WTC11 (cell line): ENCODE data around the gene DBR1. TPM values are rescaled to one million over a fixed set of nuclear protein-coding genes. Genes with fewer than 3 reads are reported as not detected.

Experiments used
- ATAC-seq: fragments of 200-7000 bp; cut with Tn5 transposase; 2 replicates; pipeline ENCODE4 v1.10.0; 2021; ENCODE audit warnings: mild to moderate bottlenecking, moderate library complexity
- CTCF ChIA-PET: fragments of 300-600 bp; sonication (Branson Sonifier 250); formaldehyde crosslinking; loops from one replicate; lab custom pipeline; 2021; ENCODE audit warnings: antibody characterized with exemption; lab: Charles Lee
- POLR2A ChIA-PET: fragments of 350-600 bp; sonication (Branson Sonifier 250); formaldehyde crosslinking; loops from one replicate; lab custom pipeline; 2021; ENCODE audit warnings: antibody characterized with exemption; lab: Charles Lee
- DNase-seq: peaks from one replicate; pipeline ENCODE4 v3.0.0; 2021; ENCODE audit warnings: low spot score
- H3K27ac Mint-ChIP-seq: 2 replicates; pipeline ENCODE4 v1.8.0; 2021; ENCODE audit warnings: mixed read lengths
- H3K27me3 Mint-ChIP-seq: 2 replicates; pipeline ENCODE4 v1.8.0; 2021; ENCODE audit warnings: low read depth, mild to moderate bottlenecking, moderate library complexity, mixed read lengths
- H3K36me3 Mint-ChIP-seq: 2 replicates; pipeline ENCODE4 v1.8.0; 2021; ENCODE audit warnings: mixed read lengths
- H3K4me1 Mint-ChIP-seq: 2 replicates; pipeline ENCODE4 v1.8.0; 2022; ENCODE audit warnings: mixed read lengths
- H3K4me3 Mint-ChIP-seq: 2 replicates; pipeline ENCODE4 v1.8.0; 2021; ENCODE audit warnings: mild to moderate bottlenecking, moderate library complexity, mixed read lengths
- H3K9me3 Mint-ChIP-seq: 2 replicates; pipeline ENCODE4 v1.8.0; 2021; ENCODE audit warnings: mixed read lengths
- ARID4B ChIP-seq: sonication (generic); formaldehyde crosslinking; IDR thresholded peaks from 2 replicates; pipeline ENCODE4 v1.8.0; 2023; ENCODE audit warnings: missing genetic modification reagents, mild to moderate bottlenecking, borderline replicate concordance
- CBFB ChIP-seq: sonication (generic); formaldehyde crosslinking; IDR thresholded peaks from 2 replicates; pipeline ENCODE4 v1.8.1; 2022; ENCODE audit warnings: mild to moderate bottlenecking, low read depth, missing genetic modification reagents
- CREM ChIP-seq: sonication (generic); formaldehyde crosslinking; IDR thresholded peaks from 2 replicates; pipeline ENCODE4 v1.8.1; 2022; ENCODE audit warnings: mild to moderate bottlenecking, missing genetic modification reagents, moderate library complexity
- ESRRA ChIP-seq: sonication (generic); formaldehyde crosslinking; IDR thresholded peaks from 2 replicates; pipeline ENCODE4 v1.8.1; 2022; ENCODE audit warnings: mild to moderate bottlenecking, missing genetic modification reagents, borderline replicate concordance
- GTF2I ChIP-seq: fragments of 250-450 bp; sonication (Bioruptor Pico); conservative IDR thresholded peaks from 2 replicates; pipeline ENCODE4 v1.4.0; 2021; ENCODE audit warnings: mild to moderate bottlenecking
- MXD4 ChIP-seq: fragments of 250-450 bp; sonication (Bioruptor Pico); IDR thresholded peaks from 2 replicates; pipeline ENCODE4 v1.8.0; 2021; ENCODE audit warnings: mild to moderate bottlenecking, moderate library complexity, borderline replicate concordance
- NFYB ChIP-seq: sonication (generic); formaldehyde crosslinking; conservative IDR thresholded peaks from 2 replicates; pipeline ENCODE4 v1.8.0; 2022; ENCODE audit warnings: low read depth, missing genetic modification reagents
- ZBTB43 ChIP-seq: sonication (generic); formaldehyde crosslinking; IDR thresholded peaks from 2 replicates; pipeline ENCODE4 v1.8.1; 2023; ENCODE audit warnings: mild to moderate bottlenecking, missing genetic modification reagents
- ZNF396 ChIP-seq: fragments of 250-450 bp; sonication (Bioruptor Pico); IDR thresholded peaks from 2 replicates; pipeline ENCODE4 v1.8.0; 2021; ENCODE audit warnings: mild to moderate bottlenecking, moderate library complexity, borderline replicate concordance
- total RNA-seq: library from RNA; stranded (reverse); gene quantifications from 3 replicates; pipeline ENCODE4 v1.2.3, GENCODE V29; 2021
- TF ChIP-seq, protein P1 (sequence below): sonication (generic); formaldehyde crosslinking; conservative IDR thresholded peaks from 2 replicates; pipeline ENCODE4 v1.8.1; 2023; ENCODE audit warnings: mild to moderate bottlenecking, low read depth, missing genetic modification reagents, moderate library complexity
- TF ChIP-seq, protein P2 (sequence below): sonication (generic); formaldehyde crosslinking; IDR thresholded peaks from 2 replicates; pipeline ENCODE4 v1.8.1; 2022; ENCODE audit warnings: low read depth, missing genetic modification reagents, borderline replicate concordance
- TF ChIP-seq, protein P3 (sequence below): fragments of 250-450 bp; sonication (Bioruptor Pico); IDR thresholded peaks from 2 replicates; pipeline ENCODE4 v1.9.0; 2021; ENCODE audit warnings: moderate library complexity, mild to moderate bottlenecking, inconsistent platforms, borderline replicate concordance
- TF ChIP-seq, protein P4 (sequence below): fragments of 250-450 bp; sonication (Bioruptor Pico); IDR thresholded peaks from 2 replicates; pipeline ENCODE4 v1.9.0; 2021; ENCODE audit warnings: mild to moderate bottlenecking

The DBR1 gene
- total RNA-seq, 1 experiment from 2014 or later, result 19.3 TPM

DNA sequence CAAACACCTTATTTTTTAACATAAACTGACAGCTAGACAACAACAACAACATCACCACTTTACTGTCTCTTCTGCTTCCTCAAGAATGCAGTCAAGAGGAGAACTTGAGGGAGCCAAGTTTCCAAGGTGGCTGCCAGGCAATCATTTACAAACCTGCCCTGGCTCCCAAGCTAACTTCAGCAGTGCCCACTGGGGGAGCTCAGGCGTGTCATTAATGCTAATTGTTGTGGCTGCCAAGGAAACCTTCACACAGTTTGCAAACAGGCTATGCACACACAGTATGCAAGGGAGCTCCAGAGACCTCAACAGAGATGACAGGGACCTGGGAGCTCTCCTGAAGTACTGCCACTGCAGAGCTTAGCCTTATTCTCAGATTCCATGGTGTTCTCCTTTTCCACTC is 61.4 kb downstream of the DBR1 start (continued):
- TF ChIP-seq, protein P1, sequence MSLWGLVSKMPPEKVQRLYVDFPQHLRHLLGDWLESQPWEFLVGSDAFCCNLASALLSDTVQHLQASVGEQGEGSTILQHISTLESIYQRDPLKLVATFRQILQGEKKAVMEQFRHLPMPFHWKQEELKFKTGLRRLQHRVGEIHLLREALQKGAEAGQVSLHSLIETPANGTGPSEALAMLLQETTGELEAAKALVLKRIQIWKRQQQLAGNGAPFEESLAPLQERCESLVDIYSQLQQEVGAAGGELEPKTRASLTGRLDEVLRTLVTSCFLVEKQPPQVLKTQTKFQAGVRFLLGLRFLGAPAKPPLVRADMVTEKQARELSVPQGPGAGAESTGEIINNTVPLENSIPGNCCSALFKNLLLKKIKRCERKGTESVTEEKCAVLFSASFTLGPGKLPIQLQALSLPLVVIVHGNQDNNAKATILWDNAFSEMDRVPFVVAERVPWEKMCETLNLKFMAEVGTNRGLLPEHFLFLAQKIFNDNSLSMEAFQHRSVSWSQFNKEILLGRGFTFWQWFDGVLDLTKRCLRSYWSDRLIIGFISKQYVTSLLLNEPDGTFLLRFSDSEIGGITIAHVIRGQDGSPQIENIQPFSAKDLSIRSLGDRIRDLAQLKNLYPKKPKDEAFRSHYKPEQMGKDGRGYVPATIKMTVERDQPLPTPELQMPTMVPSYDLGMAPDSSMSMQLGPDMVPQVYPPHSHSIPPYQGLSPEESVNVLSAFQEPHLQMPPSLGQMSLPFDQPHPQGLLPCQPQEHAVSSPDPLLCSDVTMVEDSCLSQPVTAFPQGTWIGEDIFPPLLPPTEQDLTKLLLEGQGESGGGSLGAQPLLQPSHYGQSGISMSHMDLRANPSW (CRISPR knock-in tag), result no peak
- TF ChIP-seq ARID4B, result no peak
- TF ChIP-seq, protein P2, sequence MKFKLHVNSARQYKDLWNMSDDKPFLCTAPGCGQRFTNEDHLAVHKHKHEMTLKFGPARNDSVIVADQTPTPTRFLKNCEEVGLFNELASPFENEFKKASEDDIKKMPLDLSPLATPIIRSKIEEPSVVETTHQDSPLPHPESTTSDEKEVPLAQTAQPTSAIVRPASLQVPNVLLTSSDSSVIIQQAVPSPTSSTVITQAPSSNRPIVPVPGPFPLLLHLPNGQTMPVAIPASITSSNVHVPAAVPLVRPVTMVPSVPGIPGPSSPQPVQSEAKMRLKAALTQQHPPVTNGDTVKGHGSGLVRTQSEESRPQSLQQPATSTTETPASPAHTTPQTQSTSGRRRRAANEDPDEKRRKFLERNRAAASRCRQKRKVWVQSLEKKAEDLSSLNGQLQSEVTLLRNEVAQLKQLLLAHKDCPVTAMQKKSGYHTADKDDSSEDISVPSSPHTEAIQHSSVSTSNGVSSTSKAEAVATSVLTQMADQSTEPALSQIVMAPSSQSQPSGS (CRISPR knock-in tag), result no peak

GRCh38 chr3:138112362-138112761 is 62.4 kb downstream of the DBR1 start:
- Mint-ChIP-seq H3K27me3 (peaks cover 5% of the 10 kb centered on the region), H3K4me1 (peaks cover 31% of the 10 kb centered on the region), H3K9me3 (peaks cover 4% of the 10 kb centered on the region), H3K36me3 (no peaks in the 10 kb centered on the region), H3K4me3 (no peak overlapping the region), H3K27ac (no peak overlapping the region)
- DNase-seq (no peak), ATAC-seq (no peak)
- ChIA-PET CTCF (interaction anchor here (1.6 kb wide), 1 partner anchor 11 kb away, joined by 14 read pairs; no protein-coding TSS in a partner anchor), POLR2A (no interaction called here)
- TF ChIP-seq ESRRA (CRISPR knock-in tag) (no peak), CREM (no peak), ZBTB43 (CRISPR knock-in tag) (no peak), GTF2I (CRISPR knock-in tag) (no peak), CBFB (CRISPR knock-in tag) (no peak), NFYB (CRISPR knock-in tag) (no peak), ZNF396 (CRISPR knock-in tag) (no peak), MXD4 (CRISPR knock-in tag) (no peak), ARID4B (no peak)
- TF ChIP-seq, protein P3, sequence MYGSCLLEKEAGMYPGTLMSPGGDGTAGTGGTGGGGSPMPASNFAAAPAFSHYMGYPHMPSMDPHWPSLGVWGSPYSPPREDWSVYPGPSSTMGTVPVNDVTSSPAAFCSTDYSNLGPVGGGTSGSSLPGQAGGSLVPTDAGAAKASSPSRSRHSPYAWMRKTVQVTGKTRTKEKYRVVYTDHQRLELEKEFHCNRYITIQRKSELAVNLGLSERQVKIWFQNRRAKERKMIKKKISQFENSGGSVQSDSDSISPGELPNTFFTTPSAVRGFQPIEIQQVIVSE, result no peak
- TF ChIP-seq, protein P1 (CRISPR knock-in tag), result no peak
- TF ChIP-seq, protein P4, sequence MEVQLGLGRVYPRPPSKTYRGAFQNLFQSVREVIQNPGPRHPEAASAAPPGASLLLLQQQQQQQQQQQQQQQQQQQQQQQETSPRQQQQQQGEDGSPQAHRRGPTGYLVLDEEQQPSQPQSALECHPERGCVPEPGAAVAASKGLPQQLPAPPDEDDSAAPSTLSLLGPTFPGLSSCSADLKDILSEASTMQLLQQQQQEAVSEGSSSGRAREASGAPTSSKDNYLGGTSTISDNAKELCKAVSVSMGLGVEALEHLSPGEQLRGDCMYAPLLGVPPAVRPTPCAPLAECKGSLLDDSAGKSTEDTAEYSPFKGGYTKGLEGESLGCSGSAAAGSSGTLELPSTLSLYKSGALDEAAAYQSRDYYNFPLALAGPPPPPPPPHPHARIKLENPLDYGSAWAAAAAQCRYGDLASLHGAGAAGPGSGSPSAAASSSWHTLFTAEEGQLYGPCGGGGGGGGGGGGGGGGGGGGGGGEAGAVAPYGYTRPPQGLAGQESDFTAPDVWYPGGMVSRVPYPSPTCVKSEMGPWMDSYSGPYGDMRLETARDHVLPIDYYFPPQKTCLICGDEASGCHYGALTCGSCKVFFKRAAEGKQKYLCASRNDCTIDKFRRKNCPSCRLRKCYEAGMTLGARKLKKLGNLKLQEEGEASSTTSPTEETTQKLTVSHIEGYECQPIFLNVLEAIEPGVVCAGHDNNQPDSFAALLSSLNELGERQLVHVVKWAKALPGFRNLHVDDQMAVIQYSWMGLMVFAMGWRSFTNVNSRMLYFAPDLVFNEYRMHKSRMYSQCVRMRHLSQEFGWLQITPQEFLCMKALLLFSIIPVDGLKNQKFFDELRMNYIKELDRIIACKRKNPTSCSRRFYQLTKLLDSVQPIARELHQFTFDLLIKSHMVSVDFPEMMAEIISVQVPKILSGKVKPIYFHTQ (CRISPR knock-in tag), result no peak
